GM21737 (cell line): ENCODE measurements around the gene PLAC9.
A peak's percentile ranks its signal among the peaks of the same experiment; 100 is the strongest.
"Not testable (repeated sequence)": the region's sequence is repeated elsewhere in the genome, so short reads cannot be mapped to it uniquely, and the experiment has no call there.

Experiments used
- ATAC-seq: cut with Tn5 transposase; IDR thresholded peaks from one replicate; pipeline ENCODE4 v1.9.1; 2021; ENCODE audit warnings: mild to moderate bottlenecking, moderate library complexity; ENCODE audit not compliant: unreplicated experiment

The PLAC9 gene

GRCh38 chr10:80132299-80133139, at the start of gene PLAC9:
Gene PLAC9 (plus strand): TSS chr10:80132730. CDS start chr10:80132763, 33 bp downstream.
- no peak for ATAC-seq

- ATAC-seq: no peak
Measured at GRCh38 chr10:80090121-80090520, 42.4 kb upstream of the PLAC9 start.

GRCh38 chr10:80094231-80094630, 38.3 kb upstream of the PLAC9 start:
- ATAC-seq: no peak

GRCh38 chr10:80098272-80098671, 34.3 kb upstream of the PLAC9 start:
- not testable (repeated sequence) for ATAC-seq

- ATAC-seq: not testable (repeated sequence)
Measured at GRCh38 chr10:80099295-80099694, 33.2 kb upstream of the PLAC9 start.

GRCh38 chr10:80100116-80100515, 32.4 kb upstream of the PLAC9 start:
- no peak for ATAC-seq

- ATAC-seq: no peak
Measured at GRCh38 chr10:80100861-80101695, 31.5 kb upstream of the PLAC9 start.

GRCh38 chr10:80104066-80104926, 28.2 kb upstream of the PLAC9 start:
- peak; percentile 64 for ATAC-seq

GRCh38 chr10:80108576-80109239, 23.8 kb upstream of the PLAC9 start:
- no peak for ATAC-seq

GRCh38 chr10:80110986-80111385, 21.5 kb upstream of the PLAC9 start:
- no peak for ATAC-seq

- no peak for ATAC-seq
Measured at GRCh38 chr10:80118669-80119068, 13.9 kb upstream of the PLAC9 start.

GRCh38 chr10:80122110-80122710, 10.3 kb upstream of the PLAC9 start:
- ATAC-seq: no peak

GRCh38 chr10:80122746-80123145, 9.8 kb upstream of the PLAC9 start:
- ATAC-seq: no peak

GRCh38 chr10:80126876-80127275, 5.7 kb upstream of the PLAC9 start:
- ATAC-seq: no peak

- no peak for ATAC-seq
Measured at GRCh38 chr10:80131499-80131901, 1.0 kb upstream of the PLAC9 start.

- no peak for ATAC-seq
Measured at GRCh38 chr10:80133206-80133605, 676 bp downstream of the PLAC9 start.

GRCh38 chr10:80133687-80134086, 1.2 kb downstream of the PLAC9 start:
- ATAC-seq: not testable (repeated sequence)

- no peak for ATAC-seq
Measured at GRCh38 chr10:80136134-80136571, 3.6 kb downstream of the PLAC9 start.

GRCh38 chr10:80137031-80137862, 4.7 kb downstream of the PLAC9 start:
- ATAC-seq: no peak
